Ascending aorta (tissue), 2 donors: ENCODE data around the gene SLBP. TPM values are rescaled to one million over a fixed set of nuclear protein-coding genes. Genes with fewer than 3 reads are reported as not detected.

Source experiments
- DNase-seq, 2 donors: peaks; one replicate each; pipeline ENCODE4 v3.0.0-alpha.2; 2019; ENCODE audit warnings: low spot score in 2 of 2
- H3K27ac ChIP-seq, 2 donors: fragments of 200-600 bp; sonication (generic); one replicate each; pipeline ENCODE4 v1.5.1; 2016 to 2017; ENCODE audit warnings: mild to moderate bottlenecking in 1 of 2
- H3K27me3 ChIP-seq: fragments of 200-600 bp; sonication (generic); one replicate; pipeline ENCODE4 v1.5.1; 2017
- H3K36me3 ChIP-seq, 2 donors: fragments of 200-600 bp; sonication (generic); one replicate each; pipeline ENCODE4 v1.5.1; 2016
- H3K4me1 ChIP-seq, 2 donors: fragments of 200-600 bp; sonication (generic); one replicate each; pipeline ENCODE4 v1.5.1; 2016 to 2017; ENCODE audit warnings: mild to moderate bottlenecking in 1 of 2
- H3K4me3 ChIP-seq, 2 donors: fragments of 200-600 bp; sonication (generic); one replicate each; pipeline ENCODE4 v1.5.1; 2016 to 2017; ENCODE audit warnings: mild to moderate bottlenecking in 1 of 2
- H3K9me3 ChIP-seq, 2 donors: fragments of 200-600 bp; sonication (generic); one replicate each; pipeline ENCODE4 v1.5.1; 2016
- CTCF ChIP-seq, 3 experiments: fragments of 200-600 bp in 2 of 3; fragments of 450-650 bp in 1 of 3; sonication (generic) in 2 of 3; IDR thresholded peaks; one replicate each; pipeline ENCODE4 v1.5.1; 2016 to 2019; ENCODE audit warnings: antibody characterized with exemption in 3 of 3, mild to moderate bottlenecking in 1 of 3, moderate library complexity in 1 of 3
- intact Hi-C: fragments of 100-400 bp; cut with DNase I; formaldehyde crosslinking; loops from one replicate; pipeline ENCODE4 v1.15.1; 2023
- total RNA-seq: library from RNA; depleted of rRNA; stranded (reverse); fragments of >200 nt; gene quantifications from one replicate; pipeline ENCODE4 v1.1.0, GENCODE V29; 2016

SLBP gene
- total RNA-seq, 1 donor from 2014 or later = 218 TPM

DNA sequence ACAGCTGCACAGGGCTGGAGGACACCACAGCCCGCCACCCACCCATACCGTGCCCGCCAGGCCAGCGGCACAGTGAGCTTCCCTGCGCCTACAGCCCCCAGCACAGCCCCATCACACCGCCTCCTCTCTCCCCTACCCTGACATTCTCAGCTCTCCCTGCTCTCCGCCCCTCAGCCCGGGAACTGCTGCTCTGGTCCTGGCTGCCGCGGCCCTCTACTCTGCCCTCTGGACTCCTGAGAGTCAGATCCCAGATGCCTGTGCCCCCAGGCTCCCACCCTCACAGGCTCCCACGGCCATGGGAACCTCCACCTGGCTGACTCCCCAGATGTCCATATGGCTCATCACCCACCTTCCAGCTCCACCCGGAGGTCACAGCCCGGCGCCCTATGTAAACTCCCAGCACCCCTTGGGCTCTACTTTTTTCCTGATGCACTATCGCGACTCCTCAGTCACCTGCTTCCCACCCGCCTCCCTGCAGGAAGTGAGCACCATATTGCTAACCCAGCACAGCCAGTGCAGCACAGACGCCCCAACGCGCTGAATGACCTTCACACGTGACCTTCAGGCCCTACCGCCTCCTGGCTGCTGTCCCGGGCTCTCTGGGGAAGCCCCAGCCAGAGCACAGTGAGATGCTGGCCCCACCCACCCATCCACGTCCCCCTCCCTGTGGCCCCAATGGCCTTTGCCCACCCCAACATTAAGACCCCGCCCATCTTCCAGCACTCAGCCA lies 51.0 kb downstream of the SLBP start:
- no peaks in the 10 kb centered on the region for H3K9me3 ChIP-seq
- intact Hi-C loops = no loop called here
- H3K4me3 ChIP-seq = no peak overlapping the region
- DNase-seq = no peak
- no peak for TF ChIP-seq CTCF (IDR thresholded peaks at IDR 0.05)
- no peaks in the 10 kb centered on the region for H3K36me3 ChIP-seq
- no peak overlapping the region for H3K27ac ChIP-seq
- no peaks in the 10 kb centered on the region for H3K27me3 ChIP-seq
- H3K4me1 ChIP-seq = no peaks in the 10 kb centered on the region

DNA sequence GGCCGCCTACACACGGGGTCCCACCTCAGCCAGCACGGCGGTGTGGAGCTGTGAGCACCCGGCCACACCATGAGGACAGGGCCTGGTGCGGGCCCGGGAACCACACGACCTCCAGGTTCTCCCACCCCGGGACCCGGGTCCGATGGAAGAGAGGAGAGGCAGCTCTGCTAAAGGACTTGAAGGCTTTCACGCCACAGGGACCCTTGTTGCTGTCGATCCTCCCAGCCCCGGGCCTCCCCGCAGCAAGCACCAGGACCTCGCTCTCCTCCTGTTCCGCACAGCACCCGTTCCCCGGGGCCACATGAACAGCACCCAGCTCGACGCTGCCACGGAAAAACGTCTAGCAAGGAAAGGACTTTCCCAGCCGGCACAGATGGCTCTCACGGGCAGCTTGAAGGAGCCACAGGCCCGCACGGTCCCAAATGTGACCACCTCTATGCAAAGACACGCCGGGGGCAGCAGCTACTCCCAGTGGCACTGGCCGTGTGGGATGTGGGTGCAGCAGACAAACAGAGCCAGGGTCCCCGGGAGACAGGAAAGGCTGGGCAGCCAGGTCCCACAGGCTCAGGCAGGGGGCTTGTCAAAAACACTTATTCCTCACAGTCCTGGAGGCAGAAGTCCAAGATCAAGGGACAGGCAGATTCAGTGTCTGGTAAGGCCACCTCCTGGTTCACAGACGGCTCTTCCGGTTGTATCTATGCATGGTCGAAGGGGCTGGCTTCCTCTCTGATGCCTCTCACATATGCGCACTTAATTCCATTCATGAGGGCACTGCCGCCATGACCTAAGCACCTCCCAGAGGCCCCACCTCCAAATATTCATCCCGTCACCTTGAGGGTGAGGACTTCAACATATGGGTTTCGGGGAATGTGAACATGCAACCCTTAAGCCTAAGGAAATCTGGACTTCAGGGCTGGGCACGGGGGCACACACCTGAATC lies 52.7 kb downstream of the SLBP start:
- Histone ChIP-seq H3K4me3 (no peak overlapping the region), H3K36me3 (no peaks in the 10 kb centered on the region), H3K27me3 (no peaks in the 10 kb centered on the region), H3K9me3 (no peaks in the 10 kb centered on the region), H3K4me1 (no peaks in the 10 kb centered on the region), H3K27ac (no peak overlapping the region)
- no peak for TF ChIP-seq CTCF (IDR thresholded peaks at IDR 0.05)
- intact Hi-C loops = no loop called here
- DNase-seq = no peak

GRCh38 chr4:1658581-1658980 lies 53.5 kb downstream of the SLBP start:
- Histone ChIP-seq H3K27ac (no peak overlapping the region), H3K4me1 (no peaks in the 10 kb centered on the region), H3K9me3 (no peaks in the 10 kb centered on the region), H3K36me3 (no peaks in the 10 kb centered on the region), H3K27me3 (no peaks in the 10 kb centered on the region), H3K4me3 (no peak overlapping the region)
- no peak for TF ChIP-seq CTCF (IDR thresholded peaks at IDR 0.05)
- intact Hi-C loops = no loop called here
- no peak for DNase-seq

- H3K4me1 ChIP-seq = no peaks in the 10 kb centered on the region
These were observed 54.0 kb downstream of the SLBP start for GRCh38 chr4:1658146-1658545.

DNA sequence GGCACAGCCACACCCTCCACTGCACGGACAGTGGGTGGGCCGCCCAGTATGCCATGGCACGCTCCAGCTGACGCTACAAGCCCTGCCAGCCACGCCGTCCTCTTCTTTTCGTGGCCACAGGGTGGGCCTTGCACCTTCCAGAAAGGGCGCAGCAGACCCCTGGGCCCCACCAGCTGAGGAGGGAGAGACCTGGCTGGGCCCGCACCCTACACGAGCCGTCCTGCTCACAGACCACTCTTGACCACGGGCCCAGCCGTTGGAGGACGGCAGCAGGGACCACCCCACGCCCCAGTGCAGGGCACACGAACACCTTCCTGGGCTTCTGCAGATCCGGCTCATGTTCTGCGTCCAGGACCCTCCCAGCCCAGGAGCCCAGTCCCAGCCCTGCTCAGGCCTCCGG lies 55.1 kb downstream of the SLBP start:
- no peaks in the 10 kb centered on the region for H3K4me1 ChIP-seq
- intact Hi-C loops = no loop called here

More at GRCh38 chr4:1658146-1658545, 54.0 kb downstream of the SLBP start:
- no peak for TF ChIP-seq CTCF (IDR thresholded peaks at IDR 0.05)
- no peak for DNase-seq
- intact Hi-C loops = no loop called here
- H3K27ac ChIP-seq = no peak overlapping the region
- no peaks in the 10 kb centered on the region for H3K9me3 ChIP-seq
- H3K36me3 ChIP-seq = no peaks in the 10 kb centered on the region
- no peaks in the 10 kb centered on the region for H3K27me3 ChIP-seq
- H3K4me3 ChIP-seq = no peak overlapping the region

More for the DNA sequence above, 55.1 kb downstream of the SLBP start:
- Histone ChIP-seq H3K9me3 (no peaks in the 10 kb centered on the region), H3K4me3 (no peak overlapping the region), H3K36me3 (no peaks in the 10 kb centered on the region), H3K27ac (no peak overlapping the region), H3K27me3 (no peaks in the 10 kb centered on the region)
- TF ChIP-seq CTCF (IDR thresholded peaks at IDR 0.05) = no peak
- no peak for DNase-seq
